Lung microvascular endothelial cell (primary cell): ENCODE results near the gene ERICH3. TPM values are rescaled to one million over a fixed set of nuclear protein-coding genes. Genes with fewer than 3 reads are reported as not detected.

Experiments
- total RNA-seq: library from RNA; depleted of rRNA; stranded (reverse); fragments of >200 nt; gene quantifications from 2 replicates; pipeline ENCODE4 v1.2.1, GENCODE V29; 2014

The ERICH3 gene
- total RNA-seq, 1 donor from 2014 or later, result not detected

Other genes with a start within 250 kb of the ERICH3 start
- not detected in 2 replicates for gene LRRC53, start 161.2 kb downstream of the ERICH3 start, total RNA-seq
- 13.1 and 25.5 TPM in 2 replicates for gene CRYZ, start 59.3 kb upstream of the ERICH3 start, total RNA-seq
- gene TYW3, start 59.4 kb upstream of the ERICH3 start, total RNA-seq, result 9.8 and 10.1 TPM in 2 replicates